ENCODE measurements around the gene SZRD1. TPM values are rescaled to one million over a fixed set of nuclear protein-coding genes. Genes with fewer than 3 reads are reported as not detected.

SZRD1 gene
- total RNA-seq, 2 experiments from 2014 or later, result 57.2 to 96.0 TPM

DNA sequence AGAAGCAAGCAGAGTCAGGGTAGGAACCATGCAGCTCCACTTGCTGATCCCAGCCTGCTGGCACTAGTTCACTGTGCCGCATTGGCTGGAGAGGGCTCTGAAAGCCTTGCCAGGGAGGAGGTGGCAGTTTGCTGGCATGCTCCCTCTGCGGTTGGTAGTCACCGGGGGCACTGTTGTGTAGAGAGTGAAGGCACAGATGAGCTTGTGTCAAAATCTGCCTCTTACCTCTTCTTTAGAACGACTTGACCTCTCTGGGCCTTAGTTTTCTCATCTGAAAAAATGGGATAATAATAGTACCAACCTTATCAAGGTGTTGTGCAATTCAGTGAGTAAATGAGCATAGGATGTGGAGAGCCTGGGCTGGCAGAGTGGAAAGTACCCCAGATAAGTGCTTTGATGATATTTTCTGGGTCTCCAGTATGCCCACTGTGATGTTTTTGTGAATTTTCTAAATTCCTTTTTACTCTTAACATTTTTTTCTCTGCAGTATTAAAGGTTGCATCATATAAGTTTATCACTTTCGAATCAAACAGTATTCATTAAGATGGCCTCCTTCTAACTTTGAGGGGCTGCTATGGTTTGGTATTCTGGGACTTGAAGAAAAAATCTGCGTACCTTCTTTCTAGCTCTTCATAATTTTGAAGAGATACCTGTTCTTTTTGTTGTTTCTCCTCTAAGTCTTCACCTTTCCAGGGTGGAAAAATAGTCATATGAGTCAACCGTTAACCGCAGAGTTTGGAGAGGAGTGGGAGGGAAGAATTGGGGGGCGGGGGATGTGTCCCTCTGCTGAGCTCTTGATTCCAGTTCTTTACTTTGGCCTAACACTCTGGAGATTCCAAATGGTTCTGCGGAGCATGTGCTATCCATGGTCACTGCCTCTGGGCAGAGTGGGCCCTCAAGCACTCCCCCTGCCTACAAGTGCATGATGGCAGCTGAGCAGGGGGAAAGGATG is 26.8 kb downstream of the SZRD1 start:
- POLR2A ChIA-PET, result interaction anchor here (0.6 to 1.2 kb wide), 5 partner anchors 8 to 228 kb away, joined by 3 read pairs; no protein-coding TSS in a partner anchor
- Histone ChIP-seq H3K4me3 (ENCODE audit: low read depth, low read length, poor library complexity, severe bottlenecking) (no peak overlapping the region), H3K4me1 (ENCODE audit: insufficient read depth, low read length, poor library complexity, severe bottlenecking) (peaks cover 18% of the 10 kb centered on the region), H3K27ac (ENCODE audit: low read depth, low read length, poor library complexity, severe bottlenecking) (no peak overlapping the region), H2AFZ (ENCODE audit: low read length) (no peak overlapping the region), H3K9me2 (ENCODE audit: insufficient read depth, low read length) (no peaks in the 10 kb centered on the region), H4K20me1 (ENCODE audit: insufficient read depth, low read length) (peaks cover 24% of the 10 kb centered on the region; the same call in 1 of the 2 replicates), H3K4me2 (ENCODE audit: low read length) (no peak overlapping the region), H3K36me3 (ENCODE audit: insufficient read depth, low read length) (peaks cover 63% of the 10 kb centered on the region), H3K9me3 (ENCODE audit: low read length) (no peaks in the 10 kb centered on the region), H3K79me2 (ENCODE audit: insufficient read depth, low read depth, low read length) (peaks cover 38% of the 10 kb centered on the region)
- BruUV-seq (replicated peaks), result no TSS peak
- no peak for DNase-seq (ENCODE audit: low spot score)
- intact Hi-C loops (cut with micrococcal nuclease; ENCODE audit: unreplicated experiment), result no loop called here
- TF ChIP-seq EZH2phosphoT487 (IDR thresholded peaks at IDR 0.05; ENCODE audit: borderline replicate concordance, low read depth, low read length), result no peak
- TF ChIP-seq, protein P1, sequence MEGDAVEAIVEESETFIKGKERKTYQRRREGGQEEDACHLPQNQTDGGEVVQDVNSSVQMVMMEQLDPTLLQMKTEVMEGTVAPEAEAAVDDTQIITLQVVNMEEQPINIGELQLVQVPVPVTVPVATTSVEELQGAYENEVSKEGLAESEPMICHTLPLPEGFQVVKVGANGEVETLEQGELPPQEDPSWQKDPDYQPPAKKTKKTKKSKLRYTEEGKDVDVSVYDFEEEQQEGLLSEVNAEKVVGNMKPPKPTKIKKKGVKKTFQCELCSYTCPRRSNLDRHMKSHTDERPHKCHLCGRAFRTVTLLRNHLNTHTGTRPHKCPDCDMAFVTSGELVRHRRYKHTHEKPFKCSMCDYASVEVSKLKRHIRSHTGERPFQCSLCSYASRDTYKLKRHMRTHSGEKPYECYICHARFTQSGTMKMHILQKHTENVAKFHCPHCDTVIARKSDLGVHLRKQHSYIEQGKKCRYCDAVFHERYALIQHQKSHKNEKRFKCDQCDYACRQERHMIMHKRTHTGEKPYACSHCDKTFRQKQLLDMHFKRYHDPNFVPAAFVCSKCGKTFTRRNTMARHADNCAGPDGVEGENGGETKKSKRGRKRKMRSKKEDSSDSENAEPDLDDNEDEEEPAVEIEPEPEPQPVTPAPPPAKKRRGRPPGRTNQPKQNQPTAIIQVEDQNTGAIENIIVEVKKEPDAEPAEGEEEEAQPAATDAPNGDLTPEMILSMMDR (conservative IDR thresholded peaks at IDR 0.05; ENCODE audit: low read length), result 0 out of 2 replicates have a peak, but pooled peaks have one; percentile 9
- CTCF ChIA-PET (ENCODE audit: unreplicated experiment), result no interaction called here

DNA sequence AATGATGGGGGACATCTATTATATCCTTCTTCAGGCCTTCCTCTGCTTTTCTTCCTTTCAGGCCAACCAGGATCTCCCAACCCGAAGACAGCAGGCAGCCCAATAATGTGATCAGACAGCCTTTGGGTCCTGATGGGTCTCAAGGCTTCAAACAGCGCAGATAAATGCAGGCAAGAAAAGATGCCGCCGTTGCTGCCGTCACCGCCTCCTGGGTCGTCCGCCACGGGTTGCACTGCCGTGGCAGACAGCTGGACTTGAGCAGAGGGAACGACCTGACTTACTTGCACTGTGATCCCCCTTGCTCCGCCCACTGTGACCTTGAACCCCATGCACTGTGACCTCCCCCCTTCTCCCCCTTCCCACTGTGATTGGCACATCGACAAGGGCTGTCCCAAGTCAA is 27.9 kb downstream of the SZRD1 start:
- intact Hi-C loops (cut with micrococcal nuclease; ENCODE audit: unreplicated experiment), result no loop called here
- no peak for DNase-seq (ENCODE audit: low spot score)
- Histone ChIP-seq H2AFZ (ENCODE audit: low read length) (no peak overlapping the region), H4K20me1 (ENCODE audit: insufficient read depth, low read length) (peaks cover 21% of the 10 kb centered on the region; the same call in 1 of the 2 replicates), H3K4me1 (ENCODE audit: insufficient read depth, low read length, poor library complexity, severe bottlenecking) (peaks cover 14% of the 10 kb centered on the region), H3K9me3 (ENCODE audit: low read length) (no peaks in the 10 kb centered on the region), H3K79me2 (ENCODE audit: insufficient read depth, low read depth, low read length) (peaks cover 30% of the 10 kb centered on the region), H3K9me2 (ENCODE audit: insufficient read depth, low read length) (no peaks in the 10 kb centered on the region), H3K27ac (ENCODE audit: low read depth, low read length, poor library complexity, severe bottlenecking) (no peak overlapping the region), H3K4me2 (ENCODE audit: low read length) (no peak overlapping the region), H3K4me3 (ENCODE audit: low read depth, low read length, poor library complexity, severe bottlenecking) (no peak overlapping the region), H3K36me3 (ENCODE audit: insufficient read depth, low read length) (peaks cover 63% of the 10 kb centered on the region)
- CTCF ChIA-PET (ENCODE audit: unreplicated experiment), result no interaction called here
- POLR2A ChIA-PET, result no interaction called here
- BruUV-seq (replicated peaks), result no TSS peak
- TF ChIP-seq, protein P1 (conservative IDR thresholded peaks at IDR 0.05; ENCODE audit: low read length), result no peak
- TF ChIP-seq EZH2phosphoT487 (IDR thresholded peaks at IDR 0.05; ENCODE audit: borderline replicate concordance, low read depth, low read length), result no peak

DNA sequence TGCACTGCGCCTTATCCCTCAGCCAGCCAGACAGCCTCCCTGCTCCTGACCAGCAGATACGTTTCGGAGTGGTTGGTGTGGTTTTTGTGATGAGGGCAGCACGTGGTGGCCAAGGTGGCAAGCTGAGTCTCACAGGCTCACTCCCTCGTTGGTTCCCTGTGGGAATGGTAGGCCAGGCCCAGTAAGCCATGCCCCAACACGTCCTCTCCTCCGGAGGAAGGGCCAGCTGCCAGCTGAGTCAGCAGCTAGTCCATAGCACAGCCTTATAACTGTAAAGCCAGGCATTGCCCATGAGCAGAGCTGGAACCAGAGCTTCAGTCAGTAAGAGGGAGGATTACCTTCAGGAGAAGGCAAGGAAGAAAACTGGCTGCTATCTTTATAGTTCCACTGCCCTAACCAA is 29.5 kb downstream of the SZRD1 start:
- TF ChIP-seq EZH2phosphoT487 (IDR thresholded peaks at IDR 0.05; ENCODE audit: borderline replicate concordance, low read depth, low read length), result no peak
- TF ChIP-seq, protein P1 (conservative IDR thresholded peaks at IDR 0.05; ENCODE audit: low read length), result no peak
- Histone ChIP-seq H2AFZ (ENCODE audit: low read length) (no peak overlapping the region), H3K79me2 (ENCODE audit: insufficient read depth, low read depth, low read length) (peaks cover 14% of the 10 kb centered on the region), H3K4me1 (ENCODE audit: insufficient read depth, low read length, poor library complexity, severe bottlenecking) (no peaks in the 10 kb centered on the region), H3K36me3 (ENCODE audit: insufficient read depth, low read length) (peaks cover 58% of the 10 kb centered on the region), H4K20me1 (ENCODE audit: insufficient read depth, low read length) (peaks cover 7% of the 10 kb centered on the region; the same call in 1 of the 2 replicates), H3K27ac (ENCODE audit: low read depth, low read length, poor library complexity, severe bottlenecking) (no peak overlapping the region), H3K4me2 (ENCODE audit: low read length) (no peak overlapping the region), H3K9me2 (ENCODE audit: insufficient read depth, low read length) (no peaks in the 10 kb centered on the region), H3K4me3 (ENCODE audit: low read depth, low read length, poor library complexity, severe bottlenecking) (no peak overlapping the region), H3K9me3 (ENCODE audit: low read length) (no peaks in the 10 kb centered on the region)
- intact Hi-C loops (cut with micrococcal nuclease; ENCODE audit: unreplicated experiment), result no loop called here
- CTCF ChIA-PET (ENCODE audit: unreplicated experiment), result no interaction called here
- POLR2A ChIA-PET, result no interaction called here
- no TSS peak for BruUV-seq (replicated peaks)
- DNase-seq (ENCODE audit: low spot score), result no peak

All from OCI-LY7 (cell line).